HCT116 (cell line): Measurements from ENCODE around the gene UTS2R. TPM values are rescaled to one million over a fixed set of nuclear protein-coding genes. Genes with fewer than 3 reads are reported as not detected.

Source experiments
- ATAC-seq: fragments of 200-7000 bp; cut with Tn5 transposase; 2 replicates; pipeline ENCODE4 v1.9.1; 2020; ENCODE audit warnings: mild to moderate bottlenecking, moderate library complexity
- BruUV-seq: library from RNA; stranded (reverse); fragments of 400-500 nt; replicated peaks from 2 replicates; lab custom pipeline; 2021; lab: Mats Ljungman, UMichigan
- CTCF ChIA-PET: fragments of 300-600 bp; sonication (Branson Sonifier 250); formaldehyde crosslinking; loops from one replicate; lab custom pipeline; 2021; ENCODE audit warnings: antibody characterized with exemption; lab: Charles Lee
- POLR2A ChIA-PET: fragments of 300-600, 350-600 bp; sonication (Branson Sonifier 250); formaldehyde crosslinking; loops from one replicate; lab custom pipeline; 2021; ENCODE audit warnings: antibody characterized with exemption; lab: Charles Lee
- RAD21 ChIA-PET, 2 experiments: fragments of 300-600 bp; sonication (Branson Sonifier 250); formaldehyde crosslinking; loops; one replicate each; lab custom pipeline; 2023; ENCODE audit warnings: low total read pairs in 2 of 2; ENCODE audit not compliant: uncharacterized antibody in 2 of 2, unreplicated experiment in 2 of 2, low non-redundant PET in 1 of 2; lab: Charles Lee
- DNase-seq: peaks from one replicate; pipeline ENCODE4 v3.0.0-alpha.2; 2010; ENCODE audit warnings: low read depth, low spot score
- H2AFZ ChIP-seq: fragments of 200-600 bp; shearing (Covaris generic), sonication (generic); 2 replicates; pipeline ENCODE4 v1.6.1; 2017; ENCODE audit warnings: low read depth, mixed run types, mixed read lengths, antibody characterized with exemption, low read length; ENCODE audit not compliant: poor library complexity, severe bottlenecking
- H3K27ac ChIP-seq: 2 replicates; pipeline ENCODE4 v1.5.1; 2012; ENCODE audit warnings: low read depth, low read length
- H3K27me3 ChIP-seq: fragments of 200-600 bp; sonication (generic); 2 replicates; pipeline ENCODE4 v1.6.1; 2016; ENCODE audit warnings: mixed run types, low read length, mixed read lengths; ENCODE audit not compliant: insufficient read depth
- H3K36me3 ChIP-seq, 2 experiments: fragments of 200-500 bp in 1 of 2; fragments of 200-600 bp in 1 of 2; sonication (Bioruptor generic) in 1 of 2; sonication (generic) in 1 of 2; 2 replicates each; pipeline versions ENCODE4 v1.5.1 to v1.6.1; 2014 to 2016; ENCODE audit warnings: low read length in 2 of 2, inconsistent platforms in 1 of 2, mixed read lengths in 1 of 2, mixed run types in 1 of 2; ENCODE audit not compliant: insufficient read depth in 2 of 2, control insufficient read depth in 1 of 2
- H3K4me1 ChIP-seq, 2 experiments: fragments of 200-600 bp in 1 of 2; sonication (generic) in 1 of 2; 2 replicates each; pipeline versions ENCODE4 v1.5.1 to v1.6.1; 2012 to 2017; ENCODE audit warnings: low read length in 2 of 2, inconsistent platforms in 1 of 2, mild to moderate bottlenecking in 1 of 2, mixed read lengths in 1 of 2, mixed run types in 1 of 2, moderate library complexity in 1 of 2; ENCODE audit not compliant: insufficient read depth in 2 of 2, control insufficient read depth in 1 of 2
- H3K4me2 ChIP-seq: fragments of 200-600 bp; sonication (generic); 2 replicates; pipeline ENCODE4 v1.6.1; 2017; ENCODE audit warnings: mixed run types, low read length, mixed read lengths
- H3K4me3 ChIP-seq, 2 experiments: fragments of 200-600 bp in 1 of 2; sonication (generic) in 1 of 2; replicated peaks in 1 of 2; 2 replicates each; pipeline ENCODE4 v1.5.1; 2011 to 2016; ENCODE audit warnings: low read length in 2 of 2, control low read depth in 1 of 2, low read depth in 1 of 2, mild to moderate bottlenecking in 1 of 2, mixed read lengths in 1 of 2, mixed run types in 1 of 2
- H3K79me2 ChIP-seq: fragments of 200-600 bp; sonication (generic); 2 replicates; pipeline ENCODE4 v1.6.1; 2017; ENCODE audit warnings: mild to moderate bottlenecking, mixed run types, low read length, moderate library complexity, mixed read lengths; ENCODE audit not compliant: insufficient read depth
- H3K9ac ChIP-seq: fragments of 200-600 bp; sonication (generic); 2 replicates; pipeline ENCODE4 v1.6.1; 2016; ENCODE audit warnings: low read length, mixed read lengths
- H3K9me2 ChIP-seq: fragments of 200-600 bp; sonication (generic), shearing (Covaris generic); 2 replicates; pipeline ENCODE4 v1.6.1; 2017; ENCODE audit warnings: mixed run types, mild to moderate bottlenecking, moderate library complexity; ENCODE audit not compliant: insufficient read depth
- H3K9me3 ChIP-seq, 2 experiments: fragments of 200-500 bp in 1 of 2; fragments of 200-600 bp in 1 of 2; sonication (Bioruptor generic) in 1 of 2; sonication (generic) in 1 of 2; 2 replicates each; pipeline ENCODE4 v1.6.1; 2014 to 2017; ENCODE audit warnings: low read length in 2 of 2, mixed read lengths in 2 of 2, inconsistent platforms in 1 of 2, low read depth in 1 of 2, mild to moderate bottlenecking in 1 of 2, mixed run types in 1 of 2, moderate library complexity in 1 of 2; ENCODE audit not compliant: control insufficient read depth in 1 of 2, insufficient read depth in 1 of 2
- H4K20me1 ChIP-seq: fragments of 200-600 bp; sonication (generic), shearing (Covaris generic); 2 replicates; pipeline ENCODE4 v1.6.1; 2017; ENCODE audit warnings: mixed run types, mild to moderate bottlenecking, moderate library complexity; ENCODE audit not compliant: insufficient read depth
- CTCF ChIP-seq, 3 experiments: fragments of 200-600 bp in 1 of 3; sonication (generic) in 1 of 3; IDR thresholded peaks in 2 of 3; conservative IDR thresholded peaks in 1 of 3; 2 replicates each; pipeline ENCODE4 v1.5.1; 2012 to 2017; ENCODE audit warnings: low read depth in 2 of 3, low read length in 2 of 3, antibody characterized with exemption in 1 of 3, borderline replicate concordance in 1 of 3, control low read depth in 1 of 3, mild to moderate bottlenecking in 1 of 3, mixed read lengths in 1 of 3, mixed run types in 1 of 3, moderate library complexity in 1 of 3; ENCODE audit not compliant: insufficient read depth in 1 of 3
- EGR1 ChIP-seq: IDR thresholded peaks from 2 replicates; pipeline ENCODE4 v1.6.1; 2012; ENCODE audit warnings: low read depth
- EZH2phosphoT487 ChIP-seq: fragments of 200-600 bp; IDR thresholded peaks from 2 replicates; pipeline ENCODE4 v1.6.1; 2018; ENCODE audit warnings: antibody characterized with exemption, borderline replicate concordance
- JUND ChIP-seq: IDR thresholded peaks from 2 replicates; pipeline ENCODE4 v1.6.1; 2012
- POLR2AphosphoS5 ChIP-seq: IDR thresholded peaks from 2 replicates; pipeline ENCODE4 v1.6.1; 2011; ENCODE audit warnings: mild to moderate bottlenecking, low read depth, low read length, moderate library complexity
- RAD21 ChIP-seq: IDR thresholded peaks from 2 replicates; pipeline ENCODE4 v1.6.1; 2012; ENCODE audit warnings: low read depth, mild to moderate bottlenecking
- SIN3A ChIP-seq: IDR thresholded peaks from 2 replicates; pipeline ENCODE4 v1.6.1; 2012; ENCODE audit warnings: low read depth
- SP1 ChIP-seq: IDR thresholded peaks from 2 replicates; pipeline ENCODE4 v1.6.1; 2012; ENCODE audit warnings: low read depth
- SRF ChIP-seq: IDR thresholded peaks from 2 replicates; pipeline ENCODE4 v1.6.1; 2012; ENCODE audit warnings: low read depth
- TCF7L2 ChIP-seq: IDR thresholded peaks from 2 replicates; pipeline ENCODE4 v1.7.0; 2011; ENCODE audit warnings: borderline replicate concordance, inconsistent platforms; ENCODE audit not compliant: insufficient read depth, insufficient read length; ENCODE audit errors: extremely low read depth
- ZFX ChIP-seq: fragments of 450-650 bp; IDR thresholded peaks from 2 replicates; pipeline ENCODE4 v1.6.1; 2017
- intact Hi-C: fragments of 100-400 bp; cut with micrococcal nuclease; formaldehyde crosslinking; loops from 2 replicates; pipeline ENCODE4 v1.10.0; 2022
- total RNA-seq: library from RNA; stranded (reverse); gene quantifications from one replicate; pipeline ENCODE4 v1.2.1, GENCODE V29; 2021; ENCODE audit not compliant: unreplicated experiment
- TF ChIP-seq, protein P1 (sequence below): IDR thresholded peaks from 2 replicates; pipeline ENCODE4 v1.6.1; 2012
- TF ChIP-seq, protein P2 (sequence below): IDR thresholded peaks from 2 replicates; pipeline ENCODE4 v1.6.1; 2011; ENCODE audit warnings: mild to moderate bottlenecking, low read length, moderate library complexity; ENCODE audit not compliant: insufficient replicate concordance; ENCODE audit errors: extremely low read depth

The UTS2R gene
- total RNA-seq, 1 experiment from 2014 or later = not detected

- TF ChIP-seq, protein P1, sequence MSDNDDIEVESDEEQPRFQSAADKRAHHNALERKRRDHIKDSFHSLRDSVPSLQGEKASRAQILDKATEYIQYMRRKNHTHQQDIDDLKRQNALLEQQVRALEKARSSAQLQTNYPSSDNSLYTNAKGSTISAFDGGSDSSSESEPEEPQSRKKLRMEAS = no peak
- TF ChIP-seq RAD21 (no peak), EGR1 (no peak), SRF (peak; percentile 87), CTCF (IDR thresholded peaks at IDR 0.05 in 2 of 3, conservative IDR thresholded peaks at IDR 0.05 in 1 of 3; ENCODE audit: borderline replicate concordance in 1 of 3, insufficient read depth in 1 of 3, low read depth in 2 of 3, low read length in 2 of 3) (no peak)
- TF ChIP-seq, protein P2, sequence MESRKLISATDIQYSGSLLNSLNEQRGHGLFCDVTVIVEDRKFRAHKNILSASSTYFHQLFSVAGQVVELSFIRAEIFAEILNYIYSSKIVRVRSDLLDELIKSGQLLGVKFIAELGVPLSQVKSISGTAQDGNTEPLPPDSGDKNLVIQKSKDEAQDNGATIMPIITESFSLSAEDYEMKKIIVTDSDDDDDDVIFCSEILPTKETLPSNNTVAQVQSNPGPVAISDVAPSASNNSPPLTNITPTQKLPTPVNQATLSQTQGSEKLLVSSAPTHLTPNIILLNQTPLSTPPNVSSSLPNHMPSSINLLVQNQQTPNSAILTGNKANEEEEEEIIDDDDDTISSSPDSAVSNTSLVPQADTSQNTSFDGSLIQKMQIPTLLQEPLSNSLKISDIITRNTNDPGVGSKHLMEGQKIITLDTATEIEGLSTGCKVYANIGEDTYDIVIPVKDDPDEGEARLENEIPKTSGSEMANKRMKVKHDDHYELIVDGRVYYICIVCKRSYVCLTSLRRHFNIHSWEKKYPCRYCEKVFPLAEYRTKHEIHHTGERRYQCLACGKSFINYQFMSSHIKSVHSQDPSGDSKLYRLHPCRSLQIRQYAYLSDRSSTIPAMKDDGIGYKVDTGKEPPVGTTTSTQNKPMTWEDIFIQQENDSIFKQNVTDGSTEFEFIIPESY = no peak
- TF ChIP-seq, all 23 proteins: peak for 5
These were observed 3.6 kb upstream of the UTS2R start (continued) for GRCh38 chr17:82367724-82368524.

DNA sequence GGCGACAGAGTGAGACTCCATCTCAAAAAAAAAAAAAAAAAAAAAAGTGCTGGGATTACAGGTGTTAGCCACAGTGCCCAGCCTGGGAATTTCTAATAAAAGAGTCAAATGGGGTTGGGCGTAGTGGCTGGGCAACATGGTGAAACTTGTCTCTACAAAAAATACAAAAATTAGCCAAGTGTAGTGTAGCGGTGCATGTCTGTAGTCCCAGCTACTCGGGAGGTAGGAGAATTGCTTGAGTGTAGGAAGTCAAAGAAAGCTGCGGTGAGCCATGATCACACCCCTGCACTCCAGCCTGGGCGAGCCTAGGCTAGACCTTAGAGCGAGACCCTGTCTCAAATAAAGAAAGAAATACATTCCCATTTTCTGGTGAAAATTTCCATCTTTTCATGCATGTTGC, 2.4 kb upstream of the UTS2R start:
- no peaks in the 10 kb centered on the region for H3K9me2 ChIP-seq
- no peak overlapping the region for H3K27ac ChIP-seq
- H3K4me1 ChIP-seq = peaks cover 15 to 19% of the 10 kb centered on the region in 2 experiments
- RAD21 ChIA-PET = no interaction called here
- H3K4me2 ChIP-seq = no peak overlapping the region
- H3K9me3 ChIP-seq = no peaks in the 10 kb centered on the region
- no peaks in the 10 kb centered on the region for H4K20me1 ChIP-seq
- intact Hi-C loops = no loop called here
- H2AFZ ChIP-seq = no peak overlapping the region
- CTCF ChIA-PET = no interaction called here
- POLR2A ChIA-PET = no interaction called here
- ATAC-seq (no peak), DNase-seq (no peak)
- no peaks in the 10 kb centered on the region for H3K79me2 ChIP-seq
- no TSS peak for BruUV-seq
- H3K36me3 ChIP-seq = no peaks in the 10 kb centered on the region
- no peaks in the 10 kb centered on the region for H3K27me3 ChIP-seq
- H3K4me3 ChIP-seq = no peak overlapping the region
- no peak overlapping the region for H3K9ac ChIP-seq
- TF ChIP-seq SRF (no peak), JUND (no peak), SIN3A (no peak), SP1 (no peak), TCF7L2 (no peak), EZH2phosphoT487 (no peak), ZFX (no peak), RAD21 (no peak), EGR1 (no peak), POLR2AphosphoS5 (no peak), CTCF (IDR thresholded peaks at IDR 0.05 in 2 of 3, conservative IDR thresholded peaks at IDR 0.05 in 1 of 3; ENCODE audit: borderline replicate concordance in 1 of 3, insufficient read depth in 1 of 3, low read depth in 2 of 3, low read length in 2 of 3) (no peak)
